ENCODE results near the gene CNOT4.

The CNOT4 gene

GRCh38 chr7:135388616-135389015 lies 121.3 kb downstream of the CNOT4 start:
- no peaks in the 10 kb centered on the region for H3K9me3 ChIP-seq (ENCODE audit: insufficient read depth, low read length, severe bottlenecking)

GRCh38 chr7:135386776-135387175 lies 123.1 kb downstream of the CNOT4 start:
- no peaks in the 10 kb centered on the region for H3K27me3 ChIP-seq (ENCODE audit: insufficient read depth, low read length, poor library complexity)
- H3K9ac ChIP-seq (ENCODE audit: low read depth, low read length): no peak overlapping the region
- H3K27ac ChIP-seq (ENCODE audit: low read length): no peak overlapping the region
- H3K9me3 ChIP-seq (ENCODE audit: insufficient read depth, low read length, severe bottlenecking): no peaks in the 10 kb centered on the region
- no peaks in the 10 kb centered on the region for H3K79me2 ChIP-seq (ENCODE audit: insufficient read depth, low read length)
- peaks cover 8% of the 10 kb centered on the region; the same call in 1 of the 2 replicates for H3K36me3 ChIP-seq (ENCODE audit: insufficient read depth, low read length)
- no peak overlapping the region for H2AFZ ChIP-seq (ENCODE audit: low read depth, low read length)
- no peak overlapping the region for H3K4me2 ChIP-seq (ENCODE audit: insufficient read depth, low read length)
- ATAC-seq (ENCODE audit: insufficient read depth, low read depth) (no peak), DNase-seq (no peak)
- H4K20me1 ChIP-seq (ENCODE audit: insufficient read depth, low read length): no peaks in the 10 kb centered on the region
- no peak for TF ChIP-seq EZH2 (IDR thresholded peaks at IDR 0.05; ENCODE audit: borderline replicate concordance, low read depth, low read length, severe bottlenecking)
- no peak for TF ChIP-seq CTCF (IDR thresholded peaks at IDR 0.05; ENCODE audit: borderline replicate concordance, extremely low read depth, low read length, poor library complexity, severe bottlenecking)
- no peaks in the 10 kb centered on the region for H3K4me1 ChIP-seq (ENCODE audit: insufficient read depth, low read length)
- no peak overlapping the region for H3K4me3 ChIP-seq (ENCODE audit: low read depth in 1 of 2, low read length in 2 of 2)

More at GRCh38 chr7:135388616-135389015, 121.3 kb downstream of the CNOT4 start:
- no peaks in the 10 kb centered on the region for H4K20me1 ChIP-seq (ENCODE audit: insufficient read depth, low read length)
- no peak overlapping the region for H2AFZ ChIP-seq (ENCODE audit: low read depth, low read length)
- no peak for TF ChIP-seq CTCF (IDR thresholded peaks at IDR 0.05; ENCODE audit: borderline replicate concordance, extremely low read depth, low read length, poor library complexity, severe bottlenecking)
- TF ChIP-seq EZH2 (IDR thresholded peaks at IDR 0.05; ENCODE audit: borderline replicate concordance, low read depth, low read length, severe bottlenecking): no peak
- DNase-seq: no peak
- H3K27me3 ChIP-seq (ENCODE audit: insufficient read depth, low read length, poor library complexity): no peaks in the 10 kb centered on the region
- H3K79me2 ChIP-seq (ENCODE audit: insufficient read depth, low read length): no peaks in the 10 kb centered on the region
- peaks cover 13% of the 10 kb centered on the region; the same call in 1 of the 2 replicates for H3K36me3 ChIP-seq (ENCODE audit: insufficient read depth, low read length)
- H3K9ac ChIP-seq (ENCODE audit: low read depth, low read length): no peak overlapping the region
- H3K27ac ChIP-seq (ENCODE audit: low read length): no peak overlapping the region
- no peak for ATAC-seq (ENCODE audit: insufficient read depth, low read depth)
- no peaks in the 10 kb centered on the region for H3K4me1 ChIP-seq (ENCODE audit: insufficient read depth, low read length)
- no peak overlapping the region for H3K4me3 ChIP-seq (ENCODE audit: low read depth in 1 of 2, low read length in 2 of 2)
- no peak overlapping the region for H3K4me2 ChIP-seq (ENCODE audit: insufficient read depth, low read length)

- Histone ChIP-seq H3K9me3 (ENCODE audit: insufficient read depth, low read length, severe bottlenecking) (no peaks in the 10 kb centered on the region), H3K27ac (ENCODE audit: low read length) (no peak overlapping the region), H3K27me3 (ENCODE audit: insufficient read depth, low read length, poor library complexity) (no peaks in the 10 kb centered on the region), H4K20me1 (ENCODE audit: insufficient read depth, low read length) (no peaks in the 10 kb centered on the region), H3K4me3 (ENCODE audit: low read depth in 1 of 2, low read length in 2 of 2) (no peak overlapping the region), H2AFZ (ENCODE audit: low read depth, low read length) (no peak overlapping the region), H3K79me2 (ENCODE audit: insufficient read depth, low read length) (no peaks in the 10 kb centered on the region), H3K4me1 (ENCODE audit: insufficient read depth, low read length) (no peaks in the 10 kb centered on the region), H3K4me2 (ENCODE audit: insufficient read depth, low read length) (no peak overlapping the region), H3K9ac (ENCODE audit: low read depth, low read length) (no peak overlapping the region), H3K36me3 (ENCODE audit: insufficient read depth, low read length) (peaks cover 8% of the 10 kb centered on the region; the same call in 1 of the 2 replicates)
- DNase-seq (no peak), ATAC-seq (ENCODE audit: insufficient read depth, low read depth) (no peak)
- no peak for TF ChIP-seq CTCF (IDR thresholded peaks at IDR 0.05; ENCODE audit: borderline replicate concordance, extremely low read depth, low read length, poor library complexity, severe bottlenecking)
- no peak for TF ChIP-seq EZH2 (IDR thresholded peaks at IDR 0.05; ENCODE audit: borderline replicate concordance, low read depth, low read length, severe bottlenecking)
Observed at GRCh38 chr7:135386181-135386580, 123.7 kb downstream of the CNOT4 start.

GRCh38 chr7:135385209-135385608 lies 124.7 kb downstream of the CNOT4 start:
- no peaks in the 10 kb centered on the region for H3K9me3 ChIP-seq (ENCODE audit: insufficient read depth, low read length, severe bottlenecking)
- H3K27ac ChIP-seq (ENCODE audit: low read length): no peak overlapping the region
- no peaks in the 10 kb centered on the region for H3K4me1 ChIP-seq (ENCODE audit: insufficient read depth, low read length)
- no peak overlapping the region for H2AFZ ChIP-seq (ENCODE audit: low read depth, low read length)
- H3K4me2 ChIP-seq (ENCODE audit: insufficient read depth, low read length): no peak overlapping the region
- H3K36me3 ChIP-seq (ENCODE audit: insufficient read depth, low read length): peaks cover 8% of the 10 kb centered on the region; the same call in 1 of the 2 replicates
- H3K9ac ChIP-seq (ENCODE audit: low read depth, low read length): no peak overlapping the region
- H3K27me3 ChIP-seq (ENCODE audit: insufficient read depth, low read length, poor library complexity): no peaks in the 10 kb centered on the region
- no peak for TF ChIP-seq EZH2 (IDR thresholded peaks at IDR 0.05; ENCODE audit: borderline replicate concordance, low read depth, low read length, severe bottlenecking)
- no peak for TF ChIP-seq CTCF (IDR thresholded peaks at IDR 0.05; ENCODE audit: borderline replicate concordance, extremely low read depth, low read length, poor library complexity, severe bottlenecking)
- ATAC-seq (ENCODE audit: insufficient read depth, low read depth) (no peak), DNase-seq (no peak)
- H3K79me2 ChIP-seq (ENCODE audit: insufficient read depth, low read length): no peaks in the 10 kb centered on the region
- H3K4me3 ChIP-seq (ENCODE audit: low read depth in 1 of 2, low read length in 2 of 2): no peak overlapping the region
- H4K20me1 ChIP-seq (ENCODE audit: insufficient read depth, low read length): no peaks in the 10 kb centered on the region

All from DND-41 (cell line).